ENCODE data around the gene AFG3L2.

DNA sequence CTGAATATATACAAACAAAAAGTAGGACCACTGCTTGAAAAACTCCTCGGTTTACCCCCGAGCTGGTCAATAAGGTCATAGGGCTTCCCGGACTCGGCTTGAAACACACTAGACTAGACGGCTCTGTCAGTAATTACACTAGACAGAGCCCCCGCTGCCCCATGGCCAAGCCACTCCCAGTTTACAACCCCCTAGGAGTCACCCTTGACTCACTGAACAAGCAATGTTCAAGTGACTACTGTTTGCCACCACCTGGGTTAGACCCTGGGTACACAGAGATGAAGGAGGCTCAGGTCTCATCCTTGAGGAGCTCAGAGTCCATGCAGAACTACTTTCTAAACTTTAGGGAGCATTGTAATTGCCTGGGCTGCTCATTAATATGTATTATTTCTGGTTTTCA lies 17.0 kb upstream of the AFG3L2 start:
- TF ChIP-seq, protein P1, sequence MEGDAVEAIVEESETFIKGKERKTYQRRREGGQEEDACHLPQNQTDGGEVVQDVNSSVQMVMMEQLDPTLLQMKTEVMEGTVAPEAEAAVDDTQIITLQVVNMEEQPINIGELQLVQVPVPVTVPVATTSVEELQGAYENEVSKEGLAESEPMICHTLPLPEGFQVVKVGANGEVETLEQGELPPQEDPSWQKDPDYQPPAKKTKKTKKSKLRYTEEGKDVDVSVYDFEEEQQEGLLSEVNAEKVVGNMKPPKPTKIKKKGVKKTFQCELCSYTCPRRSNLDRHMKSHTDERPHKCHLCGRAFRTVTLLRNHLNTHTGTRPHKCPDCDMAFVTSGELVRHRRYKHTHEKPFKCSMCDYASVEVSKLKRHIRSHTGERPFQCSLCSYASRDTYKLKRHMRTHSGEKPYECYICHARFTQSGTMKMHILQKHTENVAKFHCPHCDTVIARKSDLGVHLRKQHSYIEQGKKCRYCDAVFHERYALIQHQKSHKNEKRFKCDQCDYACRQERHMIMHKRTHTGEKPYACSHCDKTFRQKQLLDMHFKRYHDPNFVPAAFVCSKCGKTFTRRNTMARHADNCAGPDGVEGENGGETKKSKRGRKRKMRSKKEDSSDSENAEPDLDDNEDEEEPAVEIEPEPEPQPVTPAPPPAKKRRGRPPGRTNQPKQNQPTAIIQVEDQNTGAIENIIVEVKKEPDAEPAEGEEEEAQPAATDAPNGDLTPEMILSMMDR (IDR thresholded peaks at IDR 0.05) = no peak
- TF ChIP-seq EZH2 (IDR thresholded peaks at IDR 0.05) = no peak

Data from neural progenitor cell (in vitro differentiated cells).